ENCODE measurements around the gene MACROD2. TPM values are rescaled to one million over a fixed set of nuclear protein-coding genes. Genes with fewer than 3 reads are reported as not detected.

Gene MACROD2
- total RNA-seq, 1 donor from 2014 or later, result 3.5 TPM

GRCh38 chr20:14334306-14334930 lies 339.1 kb downstream of the MACROD2 start:
- no peak overlapping the region for H3K27ac ChIP-seq
- DNase-seq (ENCODE audit: low spot score in 2 of 2), result no peak
- intact Hi-C loops (cut with DNase I), result no loop called here
- no peaks in the 10 kb centered on the region for H3K27me3 ChIP-seq
- no peak overlapping the region for H3K4me3 ChIP-seq
- H3K9me3 ChIP-seq, result no peaks in the 10 kb centered on the region
- H3K4me1 ChIP-seq, result no peaks in the 10 kb centered on the region
- TF ChIP-seq, protein P1, sequence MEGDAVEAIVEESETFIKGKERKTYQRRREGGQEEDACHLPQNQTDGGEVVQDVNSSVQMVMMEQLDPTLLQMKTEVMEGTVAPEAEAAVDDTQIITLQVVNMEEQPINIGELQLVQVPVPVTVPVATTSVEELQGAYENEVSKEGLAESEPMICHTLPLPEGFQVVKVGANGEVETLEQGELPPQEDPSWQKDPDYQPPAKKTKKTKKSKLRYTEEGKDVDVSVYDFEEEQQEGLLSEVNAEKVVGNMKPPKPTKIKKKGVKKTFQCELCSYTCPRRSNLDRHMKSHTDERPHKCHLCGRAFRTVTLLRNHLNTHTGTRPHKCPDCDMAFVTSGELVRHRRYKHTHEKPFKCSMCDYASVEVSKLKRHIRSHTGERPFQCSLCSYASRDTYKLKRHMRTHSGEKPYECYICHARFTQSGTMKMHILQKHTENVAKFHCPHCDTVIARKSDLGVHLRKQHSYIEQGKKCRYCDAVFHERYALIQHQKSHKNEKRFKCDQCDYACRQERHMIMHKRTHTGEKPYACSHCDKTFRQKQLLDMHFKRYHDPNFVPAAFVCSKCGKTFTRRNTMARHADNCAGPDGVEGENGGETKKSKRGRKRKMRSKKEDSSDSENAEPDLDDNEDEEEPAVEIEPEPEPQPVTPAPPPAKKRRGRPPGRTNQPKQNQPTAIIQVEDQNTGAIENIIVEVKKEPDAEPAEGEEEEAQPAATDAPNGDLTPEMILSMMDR (IDR thresholded peaks at IDR 0.05), result peak in 1 of 3 experiments; percentile 28
- H3K36me3 ChIP-seq, result no peaks in the 10 kb centered on the region

- H3K4me3 ChIP-seq, result no peak overlapping the region
- H3K36me3 ChIP-seq, result no peaks in the 10 kb centered on the region
- no peaks in the 10 kb centered on the region for H3K9me3 ChIP-seq
- no peaks in the 10 kb centered on the region for H3K27me3 ChIP-seq
- TF ChIP-seq, protein P1 (IDR thresholded peaks at IDR 0.05), result no peak
- no peak for DNase-seq (ENCODE audit: low spot score in 2 of 2)
- no peak overlapping the region for H3K27ac ChIP-seq
- intact Hi-C loops (cut with DNase I), result no loop called here
- H3K4me1 ChIP-seq, result no peaks in the 10 kb centered on the region
Observed at GRCh38 chr20:14335052-14335451, 339.7 kb downstream of the MACROD2 start.

GRCh38 chr20:14336686-14337085 lies 341.4 kb downstream of the MACROD2 start:
- Histone ChIP-seq H3K4me1 (no peaks in the 10 kb centered on the region), H3K4me3 (peak overlapping the region; percentile 37 to 61), H3K27me3 (no peaks in the 10 kb centered on the region), H3K36me3 (no peaks in the 10 kb centered on the region), H3K9me3 (no peaks in the 10 kb centered on the region), H3K27ac (no peak overlapping the region)
- intact Hi-C loops (cut with DNase I), result no loop called here
- no peak for DNase-seq (ENCODE audit: low spot score in 2 of 2)
- TF ChIP-seq, protein P1 (IDR thresholded peaks at IDR 0.05), result no peak

- intact Hi-C loops (cut with DNase I), result no loop called here
- Histone ChIP-seq H3K27ac (no peak within 1 kb of the TSS), H3K27me3 (no peaks in the 10 kb centered on the region), H3K9me3 (no peaks in the 10 kb centered on the region), H3K36me3 (no peaks in the 10 kb centered on the region), H3K4me3 (peak within 1 kb of the TSS; percentile 37 to 61), H3K4me1 (no peaks in the 10 kb centered on the region)
- TF ChIP-seq, protein P1 (IDR thresholded peaks at IDR 0.05), result peak in 2 of 3 experiments; percentile 27 to 56
- peak in 1 of 2 donors; percentile 77 for DNase-seq (ENCODE audit: low spot score in 2 of 2)
Observed at GRCh38 chr20:14337400-14338171, 342.3 kb downstream of the MACROD2 start, which contains the start of gene FLRT3. Gene FLRT3, minus strand, starts transcription at chr20:14337612. Its CDS starts 10,106 bp downstream, at chr20:14327506.

- H3K4me1 ChIP-seq, result no peaks in the 10 kb centered on the region
- H3K27me3 ChIP-seq, result no peaks in the 10 kb centered on the region
- intact Hi-C loops (cut with DNase I), result no loop called here
- no peaks in the 10 kb centered on the region for H3K36me3 ChIP-seq
- no peak for DNase-seq (ENCODE audit: low spot score in 2 of 2)
- TF ChIP-seq, protein P1 (IDR thresholded peaks at IDR 0.05), result no peak
- H3K4me3 ChIP-seq, result no peak overlapping the region
- H3K27ac ChIP-seq, result no peak overlapping the region
- H3K9me3 ChIP-seq, result no peaks in the 10 kb centered on the region
Observed at GRCh38 chr20:14341801-14342200, 346.5 kb downstream of the MACROD2 start.
